ENCODE measurements around the gene CHADL. TPM values are rescaled to one million over a fixed set of nuclear protein-coding genes. Genes with fewer than 3 reads are reported as not detected.
A peak's percentile ranks its signal among the peaks of the same experiment; 100 is the strongest.

Gene CHADL
- total RNA-seq, 1 donor from 2014 or later, result 22.6 TPM

GRCh38 chr22:41237707-41238569, 2.8 kb downstream of the CHADL start:
- intact Hi-C loops (cut with DNase I), result no loop called here
- ATAC-seq (ENCODE audit: poor library complexity), result peak; percentile 68
- DNase-seq, result peak; percentile 86

GRCh38 chr22:41237036-41237706, 3.6 kb downstream of the CHADL start:
- intact Hi-C loops (cut with DNase I), result no loop called here
- no peak for ATAC-seq (ENCODE audit: poor library complexity)

GRCh38 chr22:41234815-41235695, 5.7 kb downstream of the CHADL start:
- intact Hi-C loops (cut with DNase I), result no loop called here
- no peak for DNase-seq
- ATAC-seq (ENCODE audit: poor library complexity), result peak; percentile 30

More at GRCh38 chr22:41237036-41237706, 3.6 kb downstream of the CHADL start:
- no peak for DNase-seq

GRCh38 chr22:41231369-41231768, 9.4 kb downstream of the CHADL start:
- DNase-seq (no peak), ATAC-seq (ENCODE audit: poor library complexity) (no peak)
- intact Hi-C loops (cut with DNase I), result no loop called here

- intact Hi-C loops (cut with DNase I), result no loop called here
- DNase-seq, result no peak
- no peak for ATAC-seq (ENCODE audit: poor library complexity)
Observed at GRCh38 chr22:41230401-41230785, 10.3 kb downstream of the CHADL start.

GRCh38 chr22:41229730-41230400, 10.9 kb downstream of the CHADL start:
- DNase-seq (peak; percentile 74), ATAC-seq (ENCODE audit: poor library complexity) (peak; percentile 80)
- intact Hi-C loops (cut with DNase I), result no loop called here

GRCh38 chr22:41229215-41229614, 11.5 kb downstream of the CHADL start:
- intact Hi-C loops (cut with DNase I), result no loop called here
- DNase-seq, result no peak
- no peak for ATAC-seq (ENCODE audit: poor library complexity)

GRCh38 chr22:41226723-41227655, 13.7 kb downstream of the CHADL start:
- ATAC-seq (ENCODE audit: poor library complexity) (peak; percentile 21), DNase-seq (peak; percentile 63)
- intact Hi-C loops (cut with DNase I), result no loop called here

- intact Hi-C loops (cut with DNase I), result no loop called here
- no peak for DNase-seq
- no peak for ATAC-seq (ENCODE audit: poor library complexity)
Observed at GRCh38 chr22:41223535-41223934, 17.2 kb downstream of the CHADL start.

- ATAC-seq (ENCODE audit: poor library complexity) (no peak), DNase-seq (no peak)
- intact Hi-C loops (cut with DNase I), result no loop called here
Observed at GRCh38 chr22:41222846-41223507, 17.8 kb downstream of the CHADL start.

- ATAC-seq (ENCODE audit: poor library complexity) (peak; percentile 85), DNase-seq (peak; percentile 89)
- intact Hi-C loops (cut with DNase I), result no loop called here
Observed at GRCh38 chr22:41217553-41218157, 23.1 kb downstream of the CHADL start.

GRCh38 chr22:41216984-41217383, 23.7 kb downstream of the CHADL start:
- ATAC-seq (ENCODE audit: poor library complexity) (peak; percentile 9), DNase-seq (peak; percentile 54)
- intact Hi-C loops (cut with DNase I), result no loop called here

- DNase-seq, result peak; percentile 49
- intact Hi-C loops (cut with DNase I), result no loop called here
- peak; percentile 19 for ATAC-seq (ENCODE audit: poor library complexity)
Observed at GRCh38 chr22:41215926-41216325, 24.8 kb downstream of the CHADL start.

- DNase-seq (peak; percentile 12), ATAC-seq (ENCODE audit: poor library complexity) (no peak)
- intact Hi-C loops (cut with DNase I), result no loop called here
Observed at GRCh38 chr22:41215409-41215808, 25.3 kb downstream of the CHADL start.

GRCh38 chr22:41206719-41207118, 34.0 kb downstream of the CHADL start:
- intact Hi-C loops (cut with DNase I), result no loop called here
- DNase-seq (no peak), ATAC-seq (ENCODE audit: poor library complexity) (no peak)

- ATAC-seq (ENCODE audit: poor library complexity), result peak; percentile 100
- intact Hi-C loops (cut with DNase I), result no loop called here
Observed at GRCh38 chr22:41204992-41205900, 35.5 kb downstream of the CHADL start, which contains the start of gene L3MBTL2. Gene L3MBTL2 (plus strand): TSS chr22:41205312. CDS start chr22:41205363, 51 bp downstream.

More at GRCh38 chr22:41204992-41205900, 35.5 kb downstream of the CHADL start, which contains the start of gene L3MBTL2:
- peak; percentile 99 for DNase-seq

Data from Right ventricle myocardium superior (tissue), 1 donor.